ENCODE measurements around the gene STXBP4.

Gene STXBP4

GRCh38 chr17:54971901-54972300 is 3.3 kb downstream of the STXBP4 start:
- DNase-seq, result no peak

- no peak for DNase-seq
These were observed 4.0 kb downstream of the STXBP4 start for GRCh38 chr17:54972406-54973138.

DNA sequence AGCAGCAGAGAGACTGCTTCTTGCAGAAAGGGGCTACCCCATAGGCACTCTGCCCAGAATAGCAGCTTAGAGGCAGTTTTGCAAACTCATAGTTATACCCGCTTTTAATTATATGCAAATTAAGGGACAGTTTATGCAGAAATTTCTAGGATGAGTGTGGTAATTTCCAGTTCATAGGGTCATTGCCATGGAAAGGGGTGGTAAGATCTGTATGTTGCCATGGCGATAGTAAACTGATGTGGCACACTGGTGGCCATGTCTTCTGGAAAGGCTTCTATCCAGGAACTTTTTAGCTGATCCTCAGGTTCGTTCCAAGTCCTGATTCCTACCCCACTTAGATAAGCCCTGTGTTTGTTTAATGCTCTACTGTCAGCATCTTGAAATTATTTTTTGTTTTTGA is 6.2 kb downstream of the STXBP4 start:
- DNase-seq, result no peak

DNA sequence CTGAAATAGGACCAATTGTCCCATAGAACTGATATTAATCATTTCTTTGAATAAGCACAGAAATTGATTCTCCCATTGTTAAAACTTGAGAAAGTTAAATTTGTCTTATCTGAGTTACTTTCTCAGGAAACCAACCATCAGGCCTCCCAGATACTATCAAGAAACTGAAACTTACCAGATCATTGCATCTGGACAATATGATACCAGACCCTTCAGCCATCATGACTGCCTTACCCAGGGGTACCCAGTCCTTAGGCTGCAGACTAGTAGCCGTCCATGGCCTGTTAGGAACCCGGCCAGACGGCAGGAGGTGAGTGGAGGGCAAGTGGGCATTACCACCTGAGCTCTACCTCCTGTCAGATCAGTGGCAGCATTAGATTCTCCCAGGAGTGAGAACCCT is 7.8 kb downstream of the STXBP4 start:
- DNase-seq, result no peak

DNA sequence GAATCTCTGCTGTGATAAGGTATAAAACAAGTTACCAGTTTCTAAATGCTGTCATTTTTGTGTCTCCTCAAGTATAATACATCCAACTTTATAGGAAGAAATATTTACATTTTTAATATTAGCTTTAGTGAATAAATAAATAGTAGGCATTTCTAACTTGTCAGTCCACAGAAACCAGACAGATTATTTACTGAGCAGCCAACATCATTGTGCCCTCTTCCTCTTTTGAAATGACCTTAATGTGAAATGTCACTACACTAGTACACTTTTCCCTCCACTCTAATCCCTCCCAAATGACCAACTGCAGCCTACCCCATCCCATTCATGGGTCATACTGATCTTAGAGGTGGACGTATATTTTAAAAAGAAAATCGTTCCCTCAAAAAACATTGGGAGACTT is 9.2 kb downstream of the STXBP4 start:
- DNase-seq, result no peak

DNA sequence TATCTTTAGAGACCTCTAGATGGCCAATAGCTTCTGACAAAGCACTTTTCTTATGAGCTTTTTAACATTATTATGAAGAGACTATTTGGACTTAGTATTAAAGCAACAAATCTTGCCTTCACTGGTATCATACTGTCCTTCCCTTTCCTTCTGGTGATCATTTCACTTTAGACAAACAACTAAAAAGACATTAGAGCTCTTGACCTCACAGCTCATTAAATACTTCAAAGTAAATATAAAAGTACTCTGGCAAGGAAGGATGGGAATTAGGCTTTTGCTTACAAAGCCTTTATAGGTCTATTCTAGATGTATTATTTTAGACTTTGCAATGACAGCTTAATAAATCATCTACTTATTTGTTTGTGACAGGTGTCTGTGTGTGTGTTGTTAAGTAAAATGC is 11.1 kb downstream of the STXBP4 start:
- DNase-seq, result no peak

GRCh38 chr17:54980375-54980774 is 11.8 kb downstream of the STXBP4 start:
- no peak for DNase-seq

GRCh38 chr17:54982399-54982798 is 13.8 kb downstream of the STXBP4 start:
- no peak for DNase-seq

DNA sequence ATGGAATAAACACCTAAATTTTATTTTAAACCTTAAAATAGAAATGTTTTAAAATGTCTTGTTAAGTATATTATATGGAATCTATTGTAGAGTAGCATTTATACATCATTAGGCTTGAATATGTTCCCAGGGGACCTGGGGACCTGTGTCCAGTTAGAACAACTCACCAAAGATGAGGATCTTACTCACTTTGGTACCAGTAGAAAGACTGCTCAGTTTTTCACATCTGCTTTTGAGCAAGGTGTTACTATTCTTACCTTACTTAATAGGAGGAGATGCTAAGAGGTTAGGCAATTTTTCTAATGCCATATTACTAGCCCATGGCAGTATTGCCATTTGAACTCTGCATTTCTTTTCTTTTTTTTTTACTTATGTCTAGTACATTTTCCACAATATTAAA is 14.7 kb downstream of the STXBP4 start:
- DNase-seq, result no peak

DNA sequence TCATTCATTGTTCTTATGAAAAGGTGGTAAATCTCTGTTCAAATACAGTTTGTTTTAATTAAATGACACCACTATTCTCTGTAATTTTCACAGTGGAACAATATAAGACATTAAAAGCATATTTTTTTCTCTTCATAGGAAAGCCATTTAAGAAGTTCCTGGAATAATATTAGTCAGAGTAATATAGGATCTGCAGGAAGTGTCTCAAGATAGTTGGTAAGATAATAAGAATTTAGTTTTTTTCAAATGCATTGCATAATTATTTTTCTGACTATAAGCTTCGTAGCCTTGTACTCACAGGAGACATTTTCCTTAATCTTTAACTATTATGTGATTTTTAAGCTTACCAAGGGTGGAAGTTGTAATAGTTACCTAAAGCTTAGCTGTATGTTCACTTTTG is 16.9 kb downstream of the STXBP4 start:
- DNase-seq, result no peak

- no peak for DNase-seq
These were observed 21.6 kb downstream of the STXBP4 start for GRCh38 chr17:54990118-54990517.

DNA sequence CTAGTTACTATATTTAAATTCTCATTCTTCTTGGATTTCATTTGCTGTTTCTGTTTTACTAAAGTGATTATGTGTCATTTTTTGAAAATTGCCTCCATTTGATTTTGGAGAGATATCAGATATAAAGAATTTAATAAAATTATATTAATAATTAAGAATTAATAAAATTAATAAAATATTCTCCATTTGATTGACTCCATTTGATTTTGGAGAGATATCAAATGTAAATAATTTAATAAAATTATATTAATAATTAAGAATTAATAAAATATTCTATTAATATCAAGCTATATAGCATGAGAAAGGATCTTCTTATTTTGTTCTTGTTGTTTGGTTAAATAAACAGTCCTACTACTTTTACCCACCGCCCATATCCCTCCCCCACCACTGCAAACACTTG is 23.0 kb downstream of the STXBP4 start:
- DNase-seq, result no peak

DNA sequence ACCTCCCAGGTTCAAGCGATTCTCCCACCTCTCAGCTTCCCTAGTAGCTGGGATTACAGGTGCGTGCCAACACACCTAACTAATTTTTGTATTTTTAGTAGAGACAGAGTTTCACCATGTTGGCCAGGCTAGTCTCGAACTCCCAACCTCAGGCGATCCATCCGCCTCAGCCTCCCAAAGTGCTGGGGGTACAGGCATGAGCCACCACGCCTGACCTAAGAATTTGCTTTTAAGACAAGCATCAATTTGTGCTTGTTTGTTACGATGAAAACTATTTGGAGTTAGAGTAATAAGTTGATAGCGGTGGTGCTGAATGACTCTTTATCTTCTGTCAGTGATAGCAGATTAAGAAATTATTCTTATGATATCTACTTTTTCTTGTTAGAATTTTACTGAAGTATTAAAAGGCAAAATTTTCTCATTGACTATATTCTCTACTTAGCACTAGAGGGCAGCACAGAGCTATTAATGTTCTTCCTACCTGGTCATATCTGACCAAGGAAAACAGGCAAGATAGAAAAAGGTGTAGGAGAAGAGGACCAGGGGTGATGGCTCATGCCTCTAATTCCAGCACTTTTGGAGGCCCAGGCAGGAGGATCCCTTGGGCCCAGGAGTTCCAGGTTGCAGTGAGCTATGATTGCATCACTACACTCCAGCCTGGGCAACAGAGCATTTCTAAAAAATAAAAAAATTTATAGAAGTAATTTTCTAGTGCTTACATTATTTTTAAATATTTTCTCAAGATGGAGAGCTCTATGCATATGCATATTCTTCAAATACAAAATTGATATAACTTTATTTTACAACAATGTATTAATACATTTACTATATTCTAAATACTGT is 24.5 kb downstream of the STXBP4 start:
- DNase-seq, result peak in 1 of 2 experiments; percentile 67

- DNase-seq, result no peak
These were observed 27.9 kb downstream of the STXBP4 start for GRCh38 chr17:54996441-54996840.

GRCh38 chr17:55002458-55002857 is 33.9 kb downstream of the STXBP4 start:
- DNase-seq, result no peak

DNA sequence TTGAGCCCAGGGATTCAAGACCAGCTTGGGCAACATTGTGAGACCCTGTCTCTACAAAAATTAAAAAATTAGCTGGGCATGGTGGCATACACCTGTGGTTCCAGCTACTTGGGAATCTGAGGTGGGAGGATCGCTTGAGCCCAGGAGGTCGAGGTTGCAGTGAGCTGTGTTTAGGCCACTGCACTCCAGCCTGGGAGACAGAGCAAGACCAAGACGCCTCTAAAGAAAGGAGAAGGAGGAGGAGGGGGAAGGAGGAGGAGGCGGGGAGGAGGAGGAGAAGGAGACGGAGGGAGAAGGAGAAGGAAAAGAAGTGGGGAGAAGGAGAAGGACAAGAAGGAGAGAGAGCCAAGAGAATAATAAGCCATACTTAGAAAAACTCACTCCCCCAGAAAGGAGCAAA is 35.9 kb downstream of the STXBP4 start:
- DNase-seq, result no peak

DNA sequence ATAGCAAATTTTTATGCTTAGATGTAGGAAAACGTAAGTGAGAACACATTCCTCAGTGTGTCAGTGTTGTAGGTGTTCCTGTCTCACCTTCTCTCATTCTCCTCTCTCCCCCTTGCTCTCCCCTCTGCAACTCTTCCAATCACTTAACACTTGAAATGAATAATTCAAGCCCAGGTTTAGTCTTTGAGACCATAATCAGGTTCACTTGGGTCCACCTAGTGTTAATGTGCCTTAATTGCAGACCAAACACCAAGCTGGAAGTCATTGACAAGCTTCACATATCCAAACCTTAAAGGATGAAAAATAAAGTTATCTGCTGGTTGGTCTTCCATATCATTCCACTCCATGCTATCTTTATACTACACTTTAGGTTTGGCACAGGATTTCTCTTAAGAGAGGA is 37.0 kb downstream of the STXBP4 start:
- peak in 1 of 2 experiments; percentile 14 for DNase-seq

- DNase-seq, result no peak
These were observed 55.1 kb downstream of the STXBP4 start for GRCh38 chr17:55023626-55024025.

- no peak for DNase-seq
These were observed 69.3 kb downstream of the STXBP4 start for GRCh38 chr17:55037828-55038227.

GRCh38 chr17:55038291-55038690 is 69.7 kb downstream of the STXBP4 start:
- no peak for DNase-seq

GRCh38 chr17:55040611-55041010 is 72.0 kb downstream of the STXBP4 start:
- no peak for DNase-seq

GRCh38 chr17:55053855-55054254 is 85.3 kb downstream of the STXBP4 start:
- DNase-seq, result no peak

DNA sequence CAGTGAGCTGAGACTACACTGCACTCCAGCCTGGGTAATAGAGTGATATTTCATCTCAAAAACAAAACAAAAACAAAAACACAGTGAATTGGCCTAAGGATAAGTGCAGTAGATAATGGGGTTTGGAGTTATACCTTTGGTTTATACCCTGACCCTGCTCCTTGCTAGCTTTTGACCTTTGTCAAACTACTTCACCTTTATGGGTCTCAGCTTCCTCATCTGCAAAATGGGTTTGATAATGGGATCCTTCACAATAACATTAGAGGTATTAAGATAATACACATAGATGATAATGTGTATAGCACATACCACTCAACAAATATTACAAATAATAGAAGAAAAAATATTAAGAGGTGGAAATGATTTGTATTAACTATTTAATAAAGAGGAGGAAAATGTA is 85.9 kb downstream of the STXBP4 start:
- no peak for DNase-seq

GRCh38 chr17:55056526-55056925 is 88.0 kb downstream of the STXBP4 start:
- DNase-seq, result no peak
